Measurements from ENCODE around the gene GET4.

- TF ChIP-seq CTCF (IDR thresholded peaks at IDR 0.05; ENCODE audit: low read depth, low read length) (no peak), EZH2phosphoT487 (IDR thresholded peaks at IDR 0.05; ENCODE audit: low read depth) (no peak)
These were observed 588 bp downstream of the GET4 start for GRCh38 chr7:876972-877311.
